GM12878 (cell line): ENCODE measurements around the gene PLXNA2. TPM values are rescaled to one million over a fixed set of nuclear protein-coding genes. Genes with fewer than 3 reads are reported as not detected.

Experiments used
- ATAC-seq: fragments of 200-7000 bp; cut with Tn5 transposase; 3 replicates; pipeline ENCODE4 v1.9.1; 2020; ENCODE audit warnings: mild to moderate bottlenecking, moderate library complexity
- BruUV-seq: library from RNA; stranded (reverse); fragments of 400-500 nt; replicated peaks from 2 replicates; lab custom pipeline; 2021; lab: Mats Ljungman, UMichigan
- CTCF ChIA-PET: fragments of 300-600 bp; sonication (Branson Sonifier 250); formaldehyde crosslinking; extraction: SDS; loops from one replicate; lab custom pipeline; 2021; ENCODE audit warnings: inconsistent platforms; lab: Yijun Ruan, JAX
- POLR2A ChIA-PET: fragments of 350-600 bp; formaldehyde crosslinking; extraction: SDS; loops from one replicate; lab custom pipeline; 2021; ENCODE audit warnings: inconsistent platforms; lab: Charles Lee
- RAD21 ChIA-PET: fragments of 300-600 bp; sonication (Branson Sonifier 250); formaldehyde crosslinking; loops from one replicate; lab custom pipeline; 2023; ENCODE audit warnings: antibody characterized with exemption; ENCODE audit not compliant: unreplicated experiment; lab: Charles Lee
- SMC1A ChIA-PET: fragments of 300-600 bp; sonication (Branson Sonifier 250); formaldehyde crosslinking; loops from one replicate; lab custom pipeline; 2023; ENCODE audit not compliant: unreplicated experiment, uncharacterized antibody; lab: Charles Lee
- DNase-seq: peaks from one replicate; pipeline ENCODE4 v3.0.0-alpha.2; 2011; ENCODE audit warnings: low read depth, low spot score
- FAIRE-seq: peaks from 3 replicates; lab custom pipeline; 2011; peaks lifted over from hg19 to GRCh38; lab: Jason Lieb, UNC
- H2AFZ ChIP-seq: 2 replicates; pipeline ENCODE4 v1.6.0; 2011; ENCODE audit warnings: low read depth, low read length, control low read depth; ENCODE audit not compliant: control insufficient read depth
- H3K27ac ChIP-seq: 2 replicates; pipeline ENCODE4 v1.5.1; 2011; ENCODE audit warnings: control low read depth; ENCODE audit not compliant: control insufficient read depth, insufficient read depth
- H3K27me3 ChIP-seq, 2 experiments: replicated peaks in 1 of 2; 2 replicates each; pipeline versions ENCODE4 v1.6.0 to v1.6.1; 2011; ENCODE audit warnings: low read length in 1 of 2; ENCODE audit not compliant: control insufficient read depth in 2 of 2, insufficient read depth in 2 of 2
- H3K36me3 ChIP-seq, 2 experiments: 2 replicates each; pipeline ENCODE4 v1.5.1; 2011; ENCODE audit warnings: low read length in 1 of 2; ENCODE audit not compliant: control insufficient read depth in 2 of 2, insufficient read depth in 2 of 2
- H3K4me1 ChIP-seq: 2 replicates; pipeline ENCODE4 v1.6.1; 2011; ENCODE audit warnings: mild to moderate bottlenecking, low read length, moderate library complexity, mixed read lengths; ENCODE audit not compliant: control insufficient read depth, insufficient read depth
- H3K4me2 ChIP-seq: 2 replicates; pipeline ENCODE4 v1.6.0; 2011; ENCODE audit warnings: control low read depth; ENCODE audit not compliant: control insufficient read depth, insufficient read depth
- H3K4me3 ChIP-seq: fragments of 200-600 bp; sonication (generic); 2 replicates; pipeline ENCODE4 v1.5.1; 2016
- H3K79me2 ChIP-seq: 2 replicates; pipeline ENCODE4 v1.6.0; 2011; ENCODE audit warnings: low read length; ENCODE audit not compliant: control insufficient read depth, insufficient read depth
- H3K9ac ChIP-seq: 2 replicates; pipeline ENCODE4 v1.8.0; 2011; ENCODE audit warnings: low read length, control low read depth, mixed read lengths; ENCODE audit not compliant: control insufficient read depth, insufficient read depth
- H3K9me3 ChIP-seq: replicated peaks from 3 replicates; pipeline ENCODE4 v1.5.1; 2011; ENCODE audit warnings: mild to moderate bottlenecking, low read length; ENCODE audit not compliant: control insufficient read depth, insufficient read depth
- H4K20me1 ChIP-seq: 2 replicates; pipeline ENCODE4 v1.6.0; 2011; ENCODE audit not compliant: control insufficient read depth, insufficient read depth
- BHLHE40 ChIP-seq, 2 experiments: fragments of 450-650 bp in 1 of 2; IDR thresholded peaks; 2 replicates each; pipeline ENCODE4 v1.6.1; 2011 to 2017; ENCODE audit warnings: low read depth in 2 of 2, borderline replicate concordance in 1 of 2, improper control_type of control experiment in 1 of 2, low read length in 1 of 2, mild to moderate bottlenecking in 1 of 2
- E2F8 ChIP-seq: fragments of 450-650 bp; IDR thresholded peaks from 2 replicates; pipeline ENCODE4 v1.6.1; 2018; ENCODE audit warnings: mild to moderate bottlenecking, low read depth, moderate library complexity; ENCODE audit not compliant: partially characterized antibody
- FOS ChIP-seq: IDR thresholded peaks from 3 replicates; pipeline ENCODE4 v1.6.1; 2011; ENCODE audit warnings: borderline replicate concordance; ENCODE audit not compliant: insufficient read length; ENCODE audit errors: extremely low read depth
- HDAC6 ChIP-seq: fragments of 200-600 bp; sonication (generic); IDR thresholded peaks from one replicate; pipeline ENCODE4 v1.8.0; 2017; ENCODE audit warnings: antibody characterized with exemption; ENCODE audit not compliant: unreplicated experiment
- MXI1 ChIP-seq: fragments of 150-350 bp; IDR thresholded peaks from 2 replicates; pipeline ENCODE4 v1.6.1; 2011; ENCODE audit warnings: low read depth, mild to moderate bottlenecking, inconsistent platforms, low read length, improper control_type of control experiment
- ZBTB40 ChIP-seq: fragments of 450-650 bp; IDR thresholded peaks from 2 replicates; pipeline ENCODE4 v1.6.1; 2016; ENCODE audit warnings: mild to moderate bottlenecking, moderate library complexity, borderline replicate concordance
- WGBS: methylation state at CpG from one replicate; pipeline ENCODE4 v1.1.6; 2016; ENCODE audit warnings: low lambda C conversion rate; ENCODE audit not compliant: insufficient replicate concordance, insufficient coverage; ENCODE audit errors: missing lambda C conversion rate; 5-methylcytosine and 5-hydroxymethylcytosine counted together
- in situ Hi-C: fragments of 300-500 bp; cut with MboI; formaldehyde crosslinking; loops from 9 replicates; pipeline ENCODE4 v1.14.3; 2018; ENCODE audit warnings: mixed read lengths
- intact Hi-C: fragments of 100-400 bp; cut with micrococcal nuclease; formaldehyde crosslinking; loops from one replicate; pipeline ENCODE4 v1.14.2; 2022; ENCODE audit not compliant: unreplicated experiment
- polyA plus RNA-seq, 11 experiments: library from polyadenylated mRNA; depleted of rRNA in 4 of 11; unstranded in 6 of 11; stranded (reverse) in 5 of 11; fragments of >200 nt; fragmentation: Nextera tagmentation in 4 of 11; fragmentation: Illumina TruSeq in 1 of 11; extraction: Ambion mirVana in 4 of 11; extraction: Trizol in 1 of 11; gene quantifications; 1 replicate in 1 of 11; 2 replicates in 10 of 11; pipeline versions ENCODE4 v1.2.1 to v1.2.3, GENCODE V29; 2011 to 2016; ENCODE audit warnings: inconsistent platforms in 2 of 11, missing spikeins in 2 of 11, low read depth in 1 of 11
- total RNA-seq, 4 experiments: library from RNA; depleted of rRNA in 3 of 4; stranded (reverse); fragments of >200 nt in 3 of 4; fragmentation: Illumina TruSeq in 1 of 4; extraction: Trizol in 1 of 4; gene quantifications; 2 replicates each; pipeline versions ENCODE4 v1.2.1 to v1.2.3, GENCODE V29; 2013 to 2021

Gene PLXNA2
- total and polyA plus RNA-seq, 10 of the 15 experiments (the other 5 are each of a cell fraction or from before 2014, with no cell fraction given): under 0.01 to 0.08 (median 0.07) TPM; not detected in 4

GRCh38 chr1:208242941-208243526 is 1.1 kb downstream of the PLXNA2 start:
- H4K20me1 ChIP-seq: no peaks in the 10 kb centered on the region
- ChIA-PET CTCF (interaction anchor here (0.8 to 10.5 kb wide), 6 partner anchors 55 to 220 kb away, joined by 3 to 166 read pairs (median 12); no protein-coding TSS in a partner anchor), RAD21 (interaction anchor here (1.0 to 5.0 kb wide), 5 partner anchors 10 to 221 kb away, joined by 3 to 59 read pairs (median 25); no protein-coding TSS in a partner anchor), POLR2A (no interaction called here), SMC1A (interaction anchor here (0.9 to 8.1 kb wide), 2 partner anchors 112 to 221 kb away, joined by 4 to 57 read pairs; no protein-coding TSS in a partner anchor)
- no peaks in the 10 kb centered on the region for H3K36me3 ChIP-seq
- peaks cover 8% of the 10 kb centered on the region for H3K4me1 ChIP-seq
- FAIRE-seq (no peak), DNase-seq (no peak), ATAC-seq (no peak)
- peak overlapping the region; percentile 68 for H3K4me2 ChIP-seq
- intact Hi-C loops: no loop called here
- H3K9ac ChIP-seq: no peak overlapping the region
- H3K27me3 ChIP-seq: peaks cover 10 to 11% of the 10 kb centered on the region in 2 experiments
- BruUV-seq: no TSS peak
- WGBS: 12% methylated on average over 38 of the region's 54 CpGs
- peak overlapping the region; percentile 4; the same call in 1 of the 2 replicates for H2AFZ ChIP-seq
- H3K79me2 ChIP-seq: no peaks in the 10 kb centered on the region
- no peak overlapping the region for H3K27ac ChIP-seq
- H3K4me3 ChIP-seq: peak overlapping the region; percentile 64; the same call in 1 of the 2 replicates
- in situ Hi-C loops: loop anchor here (5.0 kb wide), 1 partner anchor 116 kb away; no protein-coding TSS in a partner anchor
- H3K9me3 ChIP-seq: no peaks in the 10 kb centered on the region
- no peak for TF ChIP-seq MXI1
- TF ChIP-seq ZBTB40: no peak
- no peak for TF ChIP-seq E2F8
- no peak for TF ChIP-seq FOS
- 0 out of 4 replicates have a peak, but pooled peaks of 1 of the 2 experiments have one; percentile 10 for TF ChIP-seq BHLHE40 (IDR thresholded peaks at IDR 0.05; ENCODE audit: borderline replicate concordance in 1 of 2, low read depth in 2 of 2, low read length in 1 of 2)
- peak; percentile 33 for TF ChIP-seq HDAC6
- TF ChIP-seq, all 136 proteins: peak for 2
